ENCODE data around the gene HECTD4. TPM values are rescaled to one million over a fixed set of nuclear protein-coding genes. Genes with fewer than 3 reads are reported as not detected.

The HECTD4 gene
- total RNA-seq, 1 donor from 2014 or later: 47.9 TPM

- no peak for TF ChIP-seq CTCF (IDR thresholded peaks at IDR 0.05; ENCODE audit: unreplicated experiment)
- Mint-ChIP-seq H3K9me3 (ENCODE audit: unreplicated experiment) (no peaks in the 10 kb centered on the region), H3K27me3 (ENCODE audit: unreplicated experiment) (no peaks in the 10 kb centered on the region), H3K36me3 (ENCODE audit: low read depth, unreplicated experiment) (peaks cover 21% of the 10 kb centered on the region), H3K4me3 (ENCODE audit: unreplicated experiment) (no peak overlapping the region), H3K4me1 (ENCODE audit: unreplicated experiment) (no peaks in the 10 kb centered on the region), H3K27ac (ENCODE audit: unreplicated experiment) (no peak overlapping the region)
- no peak for DNase-seq (ENCODE audit: low spot score)
These were observed 138.7 kb downstream of the HECTD4 start for GRCh38 chr12:112243255-112244110.

- no peak overlapping the region for H3K4me3 Mint-ChIP-seq (ENCODE audit: unreplicated experiment)
- DNase-seq (ENCODE audit: low spot score): no peak
- no peaks in the 10 kb centered on the region for H3K9me3 Mint-ChIP-seq (ENCODE audit: unreplicated experiment)
- H3K27ac Mint-ChIP-seq (ENCODE audit: unreplicated experiment): no peak overlapping the region
- no peak for TF ChIP-seq CTCF (IDR thresholded peaks at IDR 0.05; ENCODE audit: unreplicated experiment)
- peaks cover 32% of the 10 kb centered on the region for H3K36me3 Mint-ChIP-seq (ENCODE audit: low read depth, unreplicated experiment)
- H3K27me3 Mint-ChIP-seq (ENCODE audit: unreplicated experiment): no peaks in the 10 kb centered on the region
- H3K4me1 Mint-ChIP-seq (ENCODE audit: unreplicated experiment): no peaks in the 10 kb centered on the region
These were observed 141.1 kb downstream of the HECTD4 start for GRCh38 chr12:112241176-112241575.

- Mint-ChIP-seq H3K27me3 (ENCODE audit: unreplicated experiment) (no peaks in the 10 kb centered on the region), H3K36me3 (ENCODE audit: low read depth, unreplicated experiment) (peaks cover 38% of the 10 kb centered on the region), H3K4me1 (ENCODE audit: unreplicated experiment) (no peaks in the 10 kb centered on the region), H3K4me3 (ENCODE audit: unreplicated experiment) (no peak overlapping the region), H3K27ac (ENCODE audit: unreplicated experiment) (no peak overlapping the region), H3K9me3 (ENCODE audit: unreplicated experiment) (no peaks in the 10 kb centered on the region)
- no peak for DNase-seq (ENCODE audit: low spot score)
- TF ChIP-seq CTCF (IDR thresholded peaks at IDR 0.05; ENCODE audit: unreplicated experiment): no peak
These were observed 142.3 kb downstream of the HECTD4 start for GRCh38 chr12:112239881-112240280.

GRCh38 chr12:112239020-112239419, 143.2 kb downstream of the HECTD4 start:
- Mint-ChIP-seq H3K27me3 (ENCODE audit: unreplicated experiment) (no peaks in the 10 kb centered on the region), H3K27ac (ENCODE audit: unreplicated experiment) (no peak overlapping the region), H3K4me3 (ENCODE audit: unreplicated experiment) (no peak overlapping the region), H3K36me3 (ENCODE audit: low read depth, unreplicated experiment) (peaks cover 34% of the 10 kb centered on the region), H3K9me3 (ENCODE audit: unreplicated experiment) (no peaks in the 10 kb centered on the region), H3K4me1 (ENCODE audit: unreplicated experiment) (no peaks in the 10 kb centered on the region)
- DNase-seq (ENCODE audit: low spot score): no peak
- TF ChIP-seq CTCF (IDR thresholded peaks at IDR 0.05; ENCODE audit: unreplicated experiment): no peak

- H3K27me3 Mint-ChIP-seq (ENCODE audit: unreplicated experiment): no peaks in the 10 kb centered on the region
- no peak for DNase-seq (ENCODE audit: low spot score)
- no peak for TF ChIP-seq CTCF (IDR thresholded peaks at IDR 0.05; ENCODE audit: unreplicated experiment)
These were observed 143.8 kb downstream of the HECTD4 start for GRCh38 chr12:112238441-112238840.

More at GRCh38 chr12:112238441-112238840, 143.8 kb downstream of the HECTD4 start:
- peaks cover 33% of the 10 kb centered on the region for H3K36me3 Mint-ChIP-seq (ENCODE audit: low read depth, unreplicated experiment)
- H3K4me1 Mint-ChIP-seq (ENCODE audit: unreplicated experiment): no peaks in the 10 kb centered on the region
- H3K4me3 Mint-ChIP-seq (ENCODE audit: unreplicated experiment): no peak overlapping the region
- no peaks in the 10 kb centered on the region for H3K9me3 Mint-ChIP-seq (ENCODE audit: unreplicated experiment)
- H3K27ac Mint-ChIP-seq (ENCODE audit: unreplicated experiment): no peak overlapping the region
